H1 (cell line): Measurements from ENCODE around the gene HOXD11. TPM values are rescaled to one million over a fixed set of nuclear protein-coding genes. Genes with fewer than 3 reads are reported as not detected.
A peak's percentile ranks its signal among the peaks of the same experiment; 100 is the strongest.

Experiments
- CTCF ChIA-PET: fragments of 300-600 bp; sonication (Branson Sonifier 250); formaldehyde crosslinking; loops from one replicate; lab custom pipeline; 2021; ENCODE audit not compliant: partially characterized antibody; lab: Charles Lee
- POLR2A ChIA-PET: fragments of 300-600 bp; sonication (Branson Sonifier 250); formaldehyde crosslinking; loops from one replicate; lab custom pipeline; 2021; ENCODE audit warnings: inconsistent platforms; ENCODE audit not compliant: partially characterized antibody; lab: Charles Lee
- DNase-seq, 2 experiments: peaks; one replicate each; pipeline versions ENCODE4 v3.0.0 to v3.0.0-alpha.2; 2010 to 2022; ENCODE audit warnings: low spot score in 2 of 2, low read depth in 1 of 2, mixed read lengths in 1 of 2
- FAIRE-seq: peaks from 2 replicates; lab custom pipeline; 2011; peaks lifted over from hg19 to GRCh38; lab: Jason Lieb, UNC
- H2AFZ ChIP-seq: 2 replicates; pipeline ENCODE4 v1.8.1; 2012; ENCODE audit warnings: low read length, inconsistent platforms
- H2AK5ac ChIP-seq: 2 replicates; pipeline ENCODE4 v1.6.1; 2013; ENCODE audit warnings: low read depth, low read length
- H2BK120ac ChIP-seq: replicated peaks from 2 replicates; pipeline ENCODE3; 2013; ENCODE audit warnings: low read depth, low read length, inconsistent platforms
- H2BK12ac ChIP-seq: 2 replicates; pipeline ENCODE4 v1.6.1; 2013; ENCODE audit warnings: low read depth, low read length
- H2BK15ac ChIP-seq: 2 replicates; pipeline ENCODE4 v1.6.1; 2013; ENCODE audit warnings: low read length
- H2BK20ac ChIP-seq: 2 replicates; pipeline ENCODE4 v1.6.1; 2013; ENCODE audit warnings: low read length
- H2BK5ac ChIP-seq: 2 replicates; pipeline ENCODE4 v1.6.1; 2013; ENCODE audit warnings: low read depth, low read length
- H3K14ac ChIP-seq: 2 replicates; pipeline ENCODE4 v1.6.1; 2013; ENCODE audit warnings: inconsistent platforms; ENCODE audit not compliant: insufficient read length
- H3K18ac ChIP-seq: 2 replicates; pipeline ENCODE4 v1.6.1; 2013; ENCODE audit warnings: low read length; ENCODE audit errors: extremely low read depth
- H3K23ac ChIP-seq: 2 replicates; pipeline ENCODE4 v1.6.1; 2013; ENCODE audit warnings: inconsistent platforms; ENCODE audit not compliant: insufficient read length
- H3K23me2 ChIP-seq: 2 replicates; pipeline ENCODE4 v1.6.1; 2013; ENCODE audit warnings: low read depth, low read length
- H3K27ac ChIP-seq: 2 replicates; pipeline ENCODE4 v1.6.1; 2011; ENCODE audit warnings: low read depth, low read length, inconsistent platforms
- H3K27me3 ChIP-seq, 4 experiments: replicated peaks in 1 of 4; 1 replicate in 1 of 4; 2 replicates in 3 of 4; pipeline versions ENCODE4 v1.6.1 to v1.8.1; 2011 to 2013; ENCODE audit warnings: low read length in 3 of 4, mild to moderate bottlenecking in 3 of 4, inconsistent platforms in 2 of 4, mixed read lengths in 2 of 4, moderate library complexity in 1 of 4; ENCODE audit not compliant: control insufficient read depth in 3 of 4, insufficient read depth in 3 of 4; ENCODE audit errors: extremely low read depth in 1 of 4
- H3K36me3 ChIP-seq, 4 experiments: 2 replicates each; pipeline versions ENCODE4 v1.6.1 to v1.8.1; 2011 to 2013; ENCODE audit warnings: mild to moderate bottlenecking in 4 of 4, low read length in 3 of 4, moderate library complexity in 2 of 4, control low read depth in 1 of 4, inconsistent platforms in 1 of 4; ENCODE audit not compliant: insufficient read depth in 4 of 4, control insufficient read depth in 2 of 4
- H3K4ac ChIP-seq: replicated peaks from 2 replicates; pipeline ENCODE3; 2013; ENCODE audit warnings: low read length, low read depth, mixed read lengths, inconsistent platforms; ENCODE audit not compliant: insufficient read length
- H3K4me1 ChIP-seq, 4 experiments: replicated peaks in 1 of 4; 1 replicate in 1 of 4; 2 replicates in 3 of 4; pipeline versions ENCODE4 v1.6.1 to v1.8.1; 2011 to 2013; ENCODE audit warnings: low read length in 3 of 4, inconsistent platforms in 2 of 4, mixed read lengths in 1 of 4; ENCODE audit not compliant: insufficient read depth in 4 of 4, control insufficient read depth in 3 of 4
- H3K4me2 ChIP-seq, 2 experiments: 2 replicates each; pipeline versions ENCODE4 v1.6.1 to v1.8.1; 2011 to 2013; ENCODE audit warnings: low read depth in 2 of 2, low read length in 2 of 2, control low read depth in 1 of 2, inconsistent platforms in 1 of 2, mild to moderate bottlenecking in 1 of 2; ENCODE audit not compliant: insufficient read depth in 1 of 2
- H3K4me3 ChIP-seq, 4 experiments: fragments of 200-600, 300-600 bp in 1 of 4; sonication (generic), shearing (Covaris generic), sonication (Bioruptor Twin) in 1 of 4; 2 replicates each; pipeline versions ENCODE4 v1.5.1 to v1.8.1; 2011 to 2016; ENCODE audit warnings: low read length in 4 of 4, low read depth in 3 of 4, control low read depth in 2 of 4, inconsistent platforms in 2 of 4, mild to moderate bottlenecking in 2 of 4, mixed read lengths in 1 of 4, moderate library complexity in 1 of 4; ENCODE audit not compliant: insufficient read depth in 2 of 4; ENCODE audit errors: extremely low read depth in 1 of 4
- H3K56ac ChIP-seq: replicated peaks from 2 replicates; pipeline ENCODE3; 2013; ENCODE audit warnings: low read depth, mild to moderate bottlenecking, mixed read lengths, low read length, inconsistent platforms; ENCODE audit not compliant: insufficient read length
- H3K79me1 ChIP-seq: 2 replicates; pipeline ENCODE4 v1.6.1; 2013; ENCODE audit warnings: low read depth, low read length, control low read depth
- H3K79me2 ChIP-seq, 2 experiments: 2 replicates each; pipeline versions ENCODE4 v1.6.1 to v1.8.1; 2012 to 2013; ENCODE audit warnings: low read length in 2 of 2, mild to moderate bottlenecking in 2 of 2, inconsistent platforms in 1 of 2; ENCODE audit not compliant: insufficient read depth in 2 of 2, control insufficient read depth in 1 of 2
- H3K9ac ChIP-seq, 4 experiments: replicated peaks in 1 of 4; 1 replicate in 1 of 4; 2 replicates in 3 of 4; pipeline versions ENCODE4 v1.6.1 to v1.8.1; 2011 to 2013; ENCODE audit warnings: low read depth in 3 of 4, low read length in 3 of 4, control low read depth in 2 of 4, mild to moderate bottlenecking in 2 of 4, moderate library complexity in 2 of 4, inconsistent platforms in 1 of 4; ENCODE audit errors: extremely low read depth in 1 of 4
- H3K9me3 ChIP-seq, 2 experiments: 2 replicates each; pipeline versions ENCODE4 v1.6.1 to v1.8.1; 2012 to 2013; ENCODE audit warnings: mild to moderate bottlenecking in 2 of 2, moderate library complexity in 2 of 2, control low read depth in 1 of 2, inconsistent platforms in 1 of 2, low read depth in 1 of 2, low read length in 1 of 2, mixed read lengths in 1 of 2; ENCODE audit not compliant: insufficient read depth in 2 of 2
- H4K20me1 ChIP-seq, 2 experiments: replicated peaks in 1 of 2; 2 replicates each; pipeline versions ENCODE3 to v1.8.1; 2011 to 2013; ENCODE audit warnings: inconsistent platforms in 2 of 2, low read length in 2 of 2, mild to moderate bottlenecking in 1 of 2; ENCODE audit not compliant: insufficient read depth in 2 of 2, control insufficient read depth in 1 of 2
- H4K5ac ChIP-seq: 2 replicates; pipeline ENCODE4 v1.6.1; 2013; ENCODE audit warnings: low read length, low read depth, mixed read lengths, inconsistent platforms; ENCODE audit not compliant: insufficient read length
- H4K8ac ChIP-seq: 2 replicates; pipeline ENCODE4 v1.8.0; 2013; ENCODE audit warnings: mild to moderate bottlenecking, moderate library complexity, low read length, inconsistent platforms; ENCODE audit not compliant: insufficient read depth; ENCODE audit errors: extremely low read depth
- H4K91ac ChIP-seq: replicated peaks from 2 replicates; pipeline ENCODE3; 2013; ENCODE audit warnings: low read length, mixed read lengths, inconsistent platforms; ENCODE audit not compliant: insufficient read length
- CBX5 ChIP-seq: fragments of 300-800, 300-1000 bp; sonication (generic); IDR thresholded peaks from 2 replicates; pipeline ENCODE4 v1.7.1; 2016; ENCODE audit warnings: antibody characterized with exemption, low read length, low read depth
- CBX8 ChIP-seq: fragments of 300-800, 300-1000 bp; sonication (generic); IDR thresholded peaks from 2 replicates; pipeline ENCODE4 v1.7.1; 2016; ENCODE audit warnings: low read depth, low read length, borderline replicate concordance
- CHD1 ChIP-seq: IDR thresholded peaks from 2 replicates; pipeline ENCODE4 v1.6.1; 2012; ENCODE audit warnings: low read depth, low read length, improper control_type of control experiment
- FOSL1 ChIP-seq: IDR thresholded peaks from 2 replicates; pipeline ENCODE4 v1.6.1; 2011; ENCODE audit warnings: mild to moderate bottlenecking, low read depth, low read length, moderate library complexity; ENCODE audit not compliant: insufficient read depth
- KDM1A ChIP-seq: fragments of 200-600, 300-600 bp; sonication (generic); IDR thresholded peaks from 2 replicates; pipeline ENCODE4 v1.7.1; 2016; ENCODE audit warnings: mild to moderate bottlenecking, low read length, borderline replicate concordance
- NANOG ChIP-seq: IDR thresholded peaks from 2 replicates; pipeline ENCODE4 v1.6.1; 2011; ENCODE audit warnings: low read length, low read depth, mild to moderate bottlenecking, inconsistent platforms; ENCODE audit not compliant: insufficient read depth, poor library complexity, severe bottlenecking
- NRF1 ChIP-seq: IDR thresholded peaks from 2 replicates; pipeline ENCODE4 v1.6.1; 2011; ENCODE audit warnings: mild to moderate bottlenecking, low read depth, low read length, improper control_type of control experiment
- POLR2AphosphoS5 ChIP-seq: IDR thresholded peaks from 2 replicates; pipeline ENCODE4 v1.6.1; 2011; ENCODE audit warnings: low read depth, low read length
- RFX5 ChIP-seq: IDR thresholded peaks from 2 replicates; pipeline ENCODE4 v1.6.1; 2011; ENCODE audit warnings: low read depth, low read length, improper control_type of control experiment, borderline replicate concordance
- RNF2 ChIP-seq: fragments of 200-900, 300-1000 bp; sonication (generic); IDR thresholded peaks from 2 replicates; pipeline ENCODE4 v1.7.1; 2016; ENCODE audit warnings: borderline replicate concordance, low read depth, mild to moderate bottlenecking, antibody characterized with exemption, low read length; ENCODE audit not compliant: poor library complexity, severe bottlenecking; ENCODE audit errors: missing control alignments
- WGBS, 2 experiments: shearing (Covaris generic) in 1 of 2; methylation state at CpG; one replicate each; pipeline versions ENCODE4 v1.1.6 to v1.1.7; 2013 to 2015; ENCODE audit warnings: low lambda C conversion rate in 2 of 2, mixed read lengths in 2 of 2, inconsistent platforms in 1 of 2, low coverage in 1 of 2, missing lambda C conversion rate in 1 of 2; ENCODE audit not compliant: insufficient replicate concordance in 2 of 2, insufficient coverage in 1 of 2, insufficient read length in 1 of 2; ENCODE audit errors: extremely low coverage in 1 of 2, missing lambda C conversion rate in 1 of 2; 5-methylcytosine and 5-hydroxymethylcytosine counted together
- polyA plus RNA-seq, 7 experiments: library from polyadenylated mRNA; depleted of rRNA in 3 of 7; stranded (reverse) in 5 of 7; unstranded in 2 of 7; fragments of >200 nt in 5 of 7; fragments of 200-250 nt in 2 of 7; gene quantifications; 1 replicate in 5 of 7; 2 replicates in 1 of 7; 4 replicates in 1 of 7; pipeline versions ENCODE4 v1.2.1 to v1.2.3, GENCODE V29; 2011 to 2013; ENCODE audit warnings: missing spikeins in 2 of 7, mixed read lengths in 2 of 7
- total RNA-seq: library from RNA; stranded (reverse); fragmentation: NEBNext Ultra II Directional; extraction: Animal tissue kit (Norgen Biotek cat#: 25700); gene quantifications from 2 replicates; pipeline ENCODE4 v1.2.1, GENCODE V29; 2021
- TF ChIP-seq, protein P1 (sequence below): IDR thresholded peaks from 2 replicates; pipeline ENCODE4 v1.6.1; 2011; ENCODE audit warnings: low read depth, mild to moderate bottlenecking, low read length; ENCODE audit not compliant: insufficient read depth

HOXD11 gene
- total and polyA plus RNA-seq, 2 of the 8 experiments (the other 6 are each of a cell fraction or from before 2014, with no cell fraction given) = not detected

- Histone ChIP-seq H3K4me2 (no peak overlapping the region; a peak in 1 of 4 replicates), H2BK12ac (peak overlapping the region; percentile 55; the same call in 1 of the 2 replicates), H2AK5ac (0 out of 2 replicates have a peak overlapping the region, but pooled peaks have one; percentile 26), H2BK15ac (peak overlapping the region; percentile 40; the same call in 1 of the 2 replicates), H3K14ac (no peak overlapping the region), H4K8ac (no peak overlapping the region), H3K18ac (no peak overlapping the region), H3K4me1 (peaks cover 0 to 25% (median 15%) of the 10 kb centered on the region in 4 experiments; a peak in 6 of 7 replicates), H3K79me2 (no peaks in the 10 kb centered on the region), H3K23ac (no peak overlapping the region), H3K27me3 (peaks cover 79 to 98% (median 91%) of the 10 kb centered on the region in 4 experiments), H2BK5ac (no peak overlapping the region), H3K79me1 (no peaks in the 10 kb centered on the region), H3K27ac (no peak overlapping the region), H3K9me3 (no peaks in the 10 kb centered on the region; a peak in 1 of 4 replicates), H3K56ac (no peak overlapping the region), H2BK20ac (no peak overlapping the region), H3K36me3 (peaks cover 0 to 5% (median 0%) of the 10 kb centered on the region in 4 experiments; a peak in 1 of 8 replicates), H2BK120ac (no peak overlapping the region), H3K4ac (no peak overlapping the region), H4K20me1 (peaks cover 22 to 37% of the 10 kb centered on the region in 2 experiments), H4K91ac (no peak overlapping the region), H3K4me3 (no peak overlapping the region), H3K23me2 (peaks cover 6% of the 10 kb centered on the region), H4K5ac (no peak overlapping the region), H3K9ac (no peak overlapping the region), H2AFZ (no peak overlapping the region)
- ChIA-PET POLR2A (interaction anchor here (0.7 to 2.1 kb wide), 4 partner anchors 10 to 456 kb away, joined by 3 to 7 read pairs (median 5); no protein-coding TSS in a partner anchor), CTCF (interaction anchor here (0.5 to 6.5 kb wide), 9 partner anchors 10 to 843 kb away, joined by 3 to 130 read pairs (median 5); partner anchors contain the start of genes EVX2 and HOXD9)
- DNase-seq (peak in 1 of 2 experiments; percentile 44), FAIRE-seq (no peak)
- no peak for TF ChIP-seq RFX5
- TF ChIP-seq POLR2AphosphoS5 = no peak
- TF ChIP-seq, protein P1, sequence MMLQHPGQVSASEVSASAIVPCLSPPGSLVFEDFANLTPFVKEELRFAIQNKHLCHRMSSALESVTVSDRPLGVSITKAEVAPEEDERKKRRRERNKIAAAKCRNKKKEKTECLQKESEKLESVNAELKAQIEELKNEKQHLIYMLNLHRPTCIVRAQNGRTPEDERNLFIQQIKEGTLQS = no peak
- no peak for TF ChIP-seq FOSL1
- TF ChIP-seq KDM1A = no peak
- TF ChIP-seq NANOG = no peak
- TF ChIP-seq NRF1 = no peak
- peak; percentile 69; the same call in 1 of the 2 replicates for TF ChIP-seq CBX8
- peak; percentile 93 for TF ChIP-seq RNF2
- no peak for TF ChIP-seq CHD1
- TF ChIP-seq CBX5 = no peak
- WGBS, 2 experiments = 8% methylated on average over 12 of the region's 12 CpGs; no CpG with 5 or more reads in 1 of the 2 experiments
Measured at GRCh38 chr2:176094349-176094748, 12.7 kb upstream of the HOXD11 start.
